HG03558 (cell line): ENCODE results near the gene MAP10.

Source experiments
- ATAC-seq: cut with Tn5 transposase; IDR thresholded peaks from one replicate; pipeline ENCODE4 v1.9.1; 2021; ENCODE audit warnings: moderate number of reproducible peaks; ENCODE audit not compliant: unreplicated experiment; ENCODE audit errors: extremely low read depth

Gene MAP10

GRCh38 chr1:232797856-232798510 is 7.2 kb upstream of the MAP10 start:
- ATAC-seq: no peak

- ATAC-seq: no peak
Observed at GRCh38 chr1:232798920-232799319, 6.3 kb upstream of the MAP10 start.

GRCh38 chr1:232806186-232806510 is 932 bp downstream of the MAP10 start:
- no peak for ATAC-seq

GRCh38 chr1:232810856-232811255 is 5.6 kb downstream of the MAP10 start:
- ATAC-seq: no peak

- ATAC-seq: no peak
Observed at GRCh38 chr1:232812560-232812959, 7.3 kb downstream of the MAP10 start.

- ATAC-seq: no peak
Observed at GRCh38 chr1:232813097-232813496, 7.9 kb downstream of the MAP10 start.

- no peak for ATAC-seq
Observed at GRCh38 chr1:232813760-232814159, 8.5 kb downstream of the MAP10 start.

- no peak for ATAC-seq
Observed at GRCh38 chr1:232816324-232816723, 11.1 kb downstream of the MAP10 start.

- ATAC-seq: no peak
Observed at GRCh38 chr1:232818040-232818439, 12.8 kb downstream of the MAP10 start.

- ATAC-seq: no peak
Observed at GRCh38 chr1:232820431-232820830, 15.2 kb downstream of the MAP10 start.

GRCh38 chr1:232822530-232822929 is 17.3 kb downstream of the MAP10 start:
- ATAC-seq: no peak

GRCh38 chr1:232826318-232826717 is 21.1 kb downstream of the MAP10 start:
- no peak for ATAC-seq

GRCh38 chr1:232830661-232831060 is 25.4 kb downstream of the MAP10 start:
- ATAC-seq: no peak

- ATAC-seq: no peak
Observed at GRCh38 chr1:232831895-232832294, 26.7 kb downstream of the MAP10 start.

- ATAC-seq: no peak
Observed at GRCh38 chr1:232834066-232834465, 28.9 kb downstream of the MAP10 start.

- ATAC-seq: no peak
Observed at GRCh38 chr1:232835166-232835565, 29.9 kb downstream of the MAP10 start.

GRCh38 chr1:232837087-232837486 is 31.9 kb downstream of the MAP10 start:
- no peak for ATAC-seq

- no peak for ATAC-seq
Observed at GRCh38 chr1:232841823-232842565, 36.8 kb downstream of the MAP10 start.

GRCh38 chr1:232844791-232845190 is 39.6 kb downstream of the MAP10 start:
- no peak for ATAC-seq

- no peak for ATAC-seq
Observed at GRCh38 chr1:232845406-232845955, 40.3 kb downstream of the MAP10 start.

- ATAC-seq: no peak
Observed at GRCh38 chr1:232851532-232851931, 46.3 kb downstream of the MAP10 start.
